Erythroblast (primary cell): ENCODE data around the gene SPINK6.

Experiments used
- DNase-seq, 2 experiments: peaks; one replicate each; lab custom pipeline; 2025; lab: John Stamatoyannopoulos, UW
- GATA1 ChIP-seq: IDR thresholded peaks from 2 replicates; pipeline ENCODE4 v1.6.1; 2011; ENCODE audit warnings: low read depth, mild to moderate bottlenecking, control low read depth, low read length, moderate library complexity
- POLR2A ChIP-seq: IDR thresholded peaks from 2 replicates; pipeline ENCODE4 v1.6.1; 2011; ENCODE audit warnings: mild to moderate bottlenecking, low read length

The SPINK6 gene

GRCh38 chr5:148202531-148203203, at the start of gene SPINK6:
SPINK6 (plus strand) TSS chr5:148203042; CDS start chr5:148203097, 55 bp downstream.
- TF ChIP-seq GATA1 (no peak), POLR2A (no peak)
- DNase-seq, result no peak

- no peak for DNase-seq
- TF ChIP-seq GATA1, result no peak
- TF ChIP-seq POLR2A, result no peak
Observed at GRCh38 chr5:148156609-148157008, 46.2 kb upstream of the SPINK6 start.

- DNase-seq, result no peak
- TF ChIP-seq GATA1 (no peak), POLR2A (no peak)
Observed at GRCh38 chr5:148162038-148162437, 40.8 kb upstream of the SPINK6 start.

DNA sequence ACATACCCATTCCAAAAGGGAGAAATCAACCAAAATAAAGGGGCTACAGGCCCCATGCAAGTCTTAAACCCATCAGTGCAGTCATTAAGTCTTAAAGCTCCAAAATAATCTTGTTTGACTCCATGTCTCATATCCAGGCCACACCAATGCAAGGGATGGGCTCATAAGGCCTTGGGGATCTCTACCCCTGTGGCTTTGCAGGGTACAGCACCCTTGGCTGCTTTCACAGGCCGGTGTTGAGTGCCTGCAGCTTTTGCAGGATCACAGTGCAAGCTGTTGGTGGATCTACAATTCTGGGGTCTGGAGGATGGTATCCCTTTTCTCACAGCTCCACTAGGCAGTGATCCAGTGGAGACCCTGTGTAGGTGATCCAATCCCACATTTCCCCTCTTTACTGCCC, 39.5 kb upstream of the SPINK6 start:
- TF ChIP-seq GATA1 (no peak), POLR2A (no peak)
- no peak for DNase-seq

GRCh38 chr5:148166550-148167283, 36.1 kb upstream of the SPINK6 start:
- no peak for DNase-seq
- TF ChIP-seq GATA1, result no peak
- TF ChIP-seq POLR2A, result no peak

DNA sequence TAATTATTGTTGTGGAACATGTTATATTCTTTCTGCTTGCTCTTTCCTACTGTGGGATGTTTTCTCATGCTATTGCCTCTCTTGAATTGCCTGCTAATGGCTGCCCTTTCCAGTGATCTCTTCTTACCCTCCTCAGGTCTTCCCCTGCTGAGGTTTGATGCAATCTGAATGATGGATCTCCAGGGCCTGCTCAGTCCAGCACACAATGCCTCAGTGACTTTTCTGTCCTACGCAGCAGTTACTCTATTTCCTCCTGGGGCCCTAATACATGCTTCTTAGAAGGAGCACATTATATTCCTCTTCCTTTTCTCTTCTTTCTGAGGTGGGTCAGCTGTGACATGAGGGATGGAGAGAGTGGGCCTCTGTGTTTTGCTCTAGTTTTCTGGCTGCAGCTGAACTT, 34.6 kb upstream of the SPINK6 start, which contains the start of gene SPINK14:
Gene SPINK14, plus strand, starts transcription at position 301 of the 400 bp plus-strand sequence. CDS start 1,187 bp downstream, outside the sequence.
- no peak for TF ChIP-seq POLR2A
- no peak for TF ChIP-seq GATA1
- DNase-seq, result no peak

- TF ChIP-seq POLR2A (no peak), GATA1 (no peak)
- DNase-seq, result no peak
Observed at GRCh38 chr5:148172377-148172776, 30.5 kb upstream of the SPINK6 start.

DNA sequence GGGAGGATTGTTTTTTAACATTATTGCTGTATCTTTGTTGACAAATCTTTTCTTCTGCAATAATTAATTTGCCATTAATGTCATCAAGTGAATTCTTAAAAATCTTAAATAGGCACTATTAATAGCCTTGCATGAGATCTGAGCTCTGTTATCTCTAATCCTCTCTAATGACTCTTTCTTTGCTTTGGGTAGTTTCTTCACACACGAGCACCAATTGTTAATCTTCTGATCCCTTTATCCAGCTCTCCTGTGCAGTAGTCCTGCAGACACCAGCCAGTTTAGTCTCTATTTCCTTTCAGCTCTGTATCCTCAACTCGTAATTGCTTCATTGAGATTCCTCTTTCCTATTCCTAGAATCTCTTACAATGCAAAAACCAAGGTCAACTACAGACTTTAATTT, 26.4 kb upstream of the SPINK6 start:
- no peak for TF ChIP-seq POLR2A
- TF ChIP-seq GATA1, result no peak
- no peak for DNase-seq

GRCh38 chr5:148177207-148177606, 25.6 kb upstream of the SPINK6 start:
- TF ChIP-seq GATA1 (no peak), POLR2A (no peak)
- DNase-seq, result no peak

- peak; percentile 64 to 72 for DNase-seq
- TF ChIP-seq POLR2A, result no peak
- TF ChIP-seq GATA1, result no peak
Observed at GRCh38 chr5:148179234-148179824, 23.5 kb upstream of the SPINK6 start.

DNA sequence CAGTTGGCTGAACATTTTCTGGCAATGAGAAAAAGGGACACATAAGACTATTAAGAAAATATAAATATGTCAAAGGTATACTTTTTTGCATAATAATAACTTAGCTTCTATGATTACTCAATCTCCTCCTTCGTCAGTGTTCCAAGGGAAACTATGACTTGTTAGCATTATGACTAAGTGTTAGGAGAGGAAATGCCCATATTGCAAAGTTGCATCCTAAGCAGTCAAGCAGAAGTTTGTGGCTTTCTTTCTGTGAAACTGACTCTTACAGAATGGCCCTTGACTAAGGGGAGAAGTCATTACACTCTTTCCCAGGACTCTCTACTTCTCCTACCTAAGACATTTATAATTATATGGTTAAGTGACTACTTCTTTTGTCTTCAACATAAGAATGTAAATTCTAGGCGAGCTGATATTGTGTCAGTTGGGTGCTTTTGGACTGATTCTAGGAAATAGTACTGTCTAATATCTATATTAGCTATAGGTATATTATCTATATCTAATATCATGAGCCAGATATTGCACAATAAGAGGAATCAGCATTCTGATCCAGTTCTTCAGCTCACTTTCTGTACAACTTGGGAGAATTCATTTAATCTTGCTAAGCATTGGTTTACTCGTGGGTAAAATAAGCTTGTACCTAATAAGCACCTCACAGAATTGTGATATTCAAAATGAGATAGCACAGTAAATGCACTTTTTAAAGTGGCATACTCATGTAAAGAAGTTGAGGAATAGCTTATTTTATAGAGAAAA, 16.4 kb upstream of the SPINK6 start:
- TF ChIP-seq POLR2A (no peak), GATA1 (no peak)
- no peak for DNase-seq

DNA sequence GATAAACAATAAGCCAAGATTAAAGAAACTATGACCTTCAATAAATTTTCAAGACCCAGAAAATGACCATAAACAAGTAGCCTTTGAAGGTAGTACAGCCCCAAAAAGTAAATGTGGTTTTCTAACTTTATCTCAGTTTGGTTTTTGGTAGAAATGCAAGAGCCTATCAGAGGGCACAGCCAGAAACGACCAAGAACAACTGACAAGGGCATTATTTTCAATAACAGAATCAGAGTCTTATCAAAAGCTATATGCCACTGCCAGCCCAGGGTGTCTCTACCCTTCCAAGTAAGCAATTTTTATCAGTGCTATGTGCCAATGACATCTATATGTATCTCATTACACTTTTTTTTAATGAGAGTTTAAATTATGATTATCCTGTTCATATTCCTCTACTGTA, 11.8 kb upstream of the SPINK6 start:
- TF ChIP-seq GATA1 (no peak), POLR2A (no peak)

DNA sequence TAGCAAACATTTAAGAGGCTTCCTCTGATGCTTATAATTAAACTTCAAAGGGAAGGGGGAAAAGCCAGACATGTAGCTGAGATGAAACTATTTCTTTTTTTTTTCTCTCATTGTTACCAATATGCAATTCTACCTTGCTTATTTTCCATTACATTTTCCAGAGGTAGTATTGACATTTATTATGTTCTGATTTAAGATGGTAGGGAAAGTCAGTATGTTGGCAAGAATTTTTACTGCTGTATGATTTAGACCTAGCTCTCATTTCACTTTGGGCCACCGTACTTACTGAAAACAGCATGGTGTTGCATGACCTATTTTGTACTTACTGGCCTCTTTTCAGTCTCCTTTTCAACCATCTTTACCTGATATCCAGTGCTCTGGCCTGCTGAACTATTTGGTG, 9.6 kb upstream of the SPINK6 start:
- no peak for DNase-seq
- TF ChIP-seq POLR2A, result no peak
- no peak for TF ChIP-seq GATA1

More for the DNA sequence above, 11.8 kb upstream of the SPINK6 start:
- DNase-seq, result no peak

DNA sequence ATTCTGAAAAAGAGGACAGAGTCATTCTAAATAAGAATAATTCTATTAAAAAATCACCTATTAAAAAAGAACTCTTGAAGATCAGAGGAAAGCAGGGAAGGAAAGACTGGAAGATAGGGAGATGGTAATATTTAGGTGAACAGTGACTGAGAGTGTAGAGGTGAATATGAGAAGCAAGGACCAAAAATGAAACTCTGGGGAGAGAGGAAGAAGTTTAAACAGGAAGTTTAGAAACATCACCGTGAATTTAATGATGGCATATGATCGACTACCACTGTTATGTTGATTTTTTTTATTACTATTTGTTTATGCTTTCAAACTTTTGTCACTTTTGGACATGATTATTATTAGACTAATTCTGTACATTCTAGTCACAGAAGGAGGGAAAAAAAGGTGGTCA, 1.7 kb upstream of the SPINK6 start:
- TF ChIP-seq GATA1 (no peak), POLR2A (no peak)
- no peak for DNase-seq
